SK-N-SH treated with all-trans-retinoic acid at 6 μM for 48 hours (cell line): ENCODE results near the gene LPP.

Source experiments
- ARNTL ChIP-seq: fragments of 450-650 bp; formaldehyde crosslinking; IDR thresholded peaks from 2 replicates; pipeline ENCODE4 v1.5.0; 2020; ENCODE audit warnings: low read depth, mild to moderate bottlenecking, moderate library complexity, borderline replicate concordance
- ESRRG ChIP-seq: fragments of 250-450 bp; sonication (Bioruptor Pico); IDR thresholded peaks from 2 replicates; pipeline ENCODE4 v1.6.1; 2021; ENCODE audit warnings: mild to moderate bottlenecking
- OSR1 ChIP-seq: fragments of 250-450 bp; sonication (Bioruptor Pico); IDR thresholded peaks from 2 replicates; pipeline ENCODE4 v1.8.0; 2022; ENCODE audit warnings: moderate library complexity, mild to moderate bottlenecking, inconsistent platforms
- RARB ChIP-seq: fragments of 250-450 bp; sonication (Bioruptor Pico); IDR thresholded peaks from 2 replicates; pipeline ENCODE4 v1.8.0; 2021; ENCODE audit warnings: mild to moderate bottlenecking, moderate library complexity
- SNAI2 ChIP-seq: fragments of 250-450 bp; sonication (Bioruptor Pico); IDR thresholded peaks from 2 replicates; pipeline ENCODE4 v1.5.0; 2020; ENCODE audit warnings: mild to moderate bottlenecking, moderate library complexity
- TCF4 ChIP-seq: fragments of 250-450 bp; sonication (Bioruptor Pico); IDR thresholded peaks from 2 replicates; pipeline ENCODE4 v1.8.0; 2021; ENCODE audit warnings: mild to moderate bottlenecking, moderate library complexity, borderline replicate concordance
- ZFP3 ChIP-seq: fragments of 250-450 bp; sonication (Bioruptor Pico); IDR thresholded peaks from 2 replicates; pipeline ENCODE4 v1.5.0; 2020; ENCODE audit warnings: mild to moderate bottlenecking, moderate library complexity
- ZFP30 ChIP-seq: fragments of 450-650 bp; formaldehyde crosslinking; IDR thresholded peaks from 2 replicates; pipeline ENCODE4 v1.5.0; 2022; ENCODE audit warnings: mild to moderate bottlenecking, moderate library complexity
- TF ChIP-seq, protein P1 (sequence below): fragments of 250-450 bp; sonication (Bioruptor Pico); IDR thresholded peaks from 2 replicates; pipeline ENCODE4 v1.5.1; 2020; ENCODE audit warnings: low read depth, mild to moderate bottlenecking, moderate library complexity
- TF ChIP-seq, protein P2 (sequence below): fragments of 250-450 bp; sonication (Bioruptor Pico); IDR thresholded peaks from 2 replicates; pipeline ENCODE4 v1.8.0; 2020; ENCODE audit warnings: mild to moderate bottlenecking, moderate library complexity, borderline replicate concordance
- TF ChIP-seq, protein P3 (sequence below): fragments of 250-450 bp; sonication (Bioruptor Pico); IDR thresholded peaks from 2 replicates; pipeline ENCODE4 v1.5.1; 2021; ENCODE audit warnings: mild to moderate bottlenecking, moderate library complexity

- TF ChIP-seq TCF4 (CRISPR knock-in tag) = no peak
- TF ChIP-seq SNAI2 (CRISPR knock-in tag) = no peak
- TF ChIP-seq ZFP30 = no peak
- no peak for TF ChIP-seq ZFP3 (CRISPR knock-in tag)
- no peak for TF ChIP-seq OSR1 (CRISPR knock-in tag)
- TF ChIP-seq, protein P1, sequence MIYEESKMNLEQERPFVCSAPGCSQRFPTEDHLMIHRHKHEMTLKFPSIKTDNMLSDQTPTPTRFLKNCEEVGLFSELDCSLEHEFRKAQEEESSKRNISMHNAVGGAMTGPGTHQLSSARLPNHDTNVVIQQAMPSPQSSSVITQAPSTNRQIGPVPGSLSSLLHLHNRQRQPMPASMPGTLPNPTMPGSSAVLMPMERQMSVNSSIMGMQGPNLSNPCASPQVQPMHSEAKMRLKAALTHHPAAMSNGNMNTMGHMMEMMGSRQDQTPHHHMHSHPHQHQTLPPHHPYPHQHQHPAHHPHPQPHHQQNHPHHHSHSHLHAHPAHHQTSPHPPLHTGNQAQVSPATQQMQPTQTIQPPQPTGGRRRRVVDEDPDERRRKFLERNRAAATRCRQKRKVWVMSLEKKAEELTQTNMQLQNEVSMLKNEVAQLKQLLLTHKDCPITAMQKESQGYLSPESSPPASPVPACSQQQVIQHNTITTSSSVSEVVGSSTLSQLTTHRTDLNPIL (CRISPR knock-in tag) = no peak
- TF ChIP-seq, protein P2, sequence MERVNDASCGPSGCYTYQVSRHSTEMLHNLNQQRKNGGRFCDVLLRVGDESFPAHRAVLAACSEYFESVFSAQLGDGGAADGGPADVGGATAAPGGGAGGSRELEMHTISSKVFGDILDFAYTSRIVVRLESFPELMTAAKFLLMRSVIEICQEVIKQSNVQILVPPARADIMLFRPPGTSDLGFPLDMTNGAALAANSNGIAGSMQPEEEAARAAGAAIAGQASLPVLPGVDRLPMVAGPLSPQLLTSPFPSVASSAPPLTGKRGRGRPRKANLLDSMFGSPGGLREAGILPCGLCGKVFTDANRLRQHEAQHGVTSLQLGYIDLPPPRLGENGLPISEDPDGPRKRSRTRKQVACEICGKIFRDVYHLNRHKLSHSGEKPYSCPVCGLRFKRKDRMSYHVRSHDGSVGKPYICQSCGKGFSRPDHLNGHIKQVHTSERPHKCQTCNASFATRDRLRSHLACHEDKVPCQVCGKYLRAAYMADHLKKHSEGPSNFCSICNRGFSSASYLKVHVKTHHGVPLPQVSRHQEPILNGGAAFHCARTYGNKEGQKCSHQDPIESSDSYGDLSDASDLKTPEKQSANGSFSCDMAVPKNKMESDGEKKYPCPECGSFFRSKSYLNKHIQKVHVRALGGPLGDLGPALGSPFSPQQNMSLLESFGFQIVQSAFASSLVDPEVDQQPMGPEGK (CRISPR knock-in tag) = no peak
- no peak for TF ChIP-seq ARNTL
- TF ChIP-seq RARB = no peak
- no peak for TF ChIP-seq ESRRG (CRISPR knock-in tag)
- TF ChIP-seq, protein P3, sequence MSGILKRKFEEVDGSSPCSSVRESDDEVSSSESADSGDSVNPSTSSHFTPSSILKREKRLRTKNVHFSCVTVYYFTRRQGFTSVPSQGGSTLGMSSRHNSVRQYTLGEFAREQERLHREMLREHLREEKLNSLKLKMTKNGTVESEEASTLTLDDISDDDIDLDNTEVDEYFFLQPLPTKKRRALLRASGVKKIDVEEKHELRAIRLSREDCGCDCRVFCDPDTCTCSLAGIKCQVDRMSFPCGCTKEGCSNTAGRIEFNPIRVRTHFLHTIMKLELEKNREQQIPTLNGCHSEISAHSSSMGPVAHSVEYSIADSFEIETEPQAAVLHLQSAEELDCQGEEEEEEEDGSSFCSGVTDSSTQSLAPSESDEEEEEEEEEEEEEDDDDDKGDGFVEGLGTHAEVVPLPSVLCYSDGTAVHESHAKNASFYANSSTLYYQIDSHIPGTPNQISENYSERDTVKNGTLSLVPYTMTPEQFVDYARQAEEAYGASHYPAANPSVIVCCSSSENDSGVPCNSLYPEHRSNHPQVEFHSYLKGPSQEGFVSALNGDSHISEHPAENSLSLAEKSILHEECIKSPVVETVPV (CRISPR knock-in tag) = no peak
These were observed 198.4 kb downstream of the LPP start for GRCh38 chr3:188352196-188352927.
